ENCODE data around the gene SRXN1.
"Not testable (repeated sequence)": the region's sequence is repeated elsewhere in the genome, so short reads cannot be mapped to it uniquely, and the experiment has no call there.

Gene SRXN1

DNA sequence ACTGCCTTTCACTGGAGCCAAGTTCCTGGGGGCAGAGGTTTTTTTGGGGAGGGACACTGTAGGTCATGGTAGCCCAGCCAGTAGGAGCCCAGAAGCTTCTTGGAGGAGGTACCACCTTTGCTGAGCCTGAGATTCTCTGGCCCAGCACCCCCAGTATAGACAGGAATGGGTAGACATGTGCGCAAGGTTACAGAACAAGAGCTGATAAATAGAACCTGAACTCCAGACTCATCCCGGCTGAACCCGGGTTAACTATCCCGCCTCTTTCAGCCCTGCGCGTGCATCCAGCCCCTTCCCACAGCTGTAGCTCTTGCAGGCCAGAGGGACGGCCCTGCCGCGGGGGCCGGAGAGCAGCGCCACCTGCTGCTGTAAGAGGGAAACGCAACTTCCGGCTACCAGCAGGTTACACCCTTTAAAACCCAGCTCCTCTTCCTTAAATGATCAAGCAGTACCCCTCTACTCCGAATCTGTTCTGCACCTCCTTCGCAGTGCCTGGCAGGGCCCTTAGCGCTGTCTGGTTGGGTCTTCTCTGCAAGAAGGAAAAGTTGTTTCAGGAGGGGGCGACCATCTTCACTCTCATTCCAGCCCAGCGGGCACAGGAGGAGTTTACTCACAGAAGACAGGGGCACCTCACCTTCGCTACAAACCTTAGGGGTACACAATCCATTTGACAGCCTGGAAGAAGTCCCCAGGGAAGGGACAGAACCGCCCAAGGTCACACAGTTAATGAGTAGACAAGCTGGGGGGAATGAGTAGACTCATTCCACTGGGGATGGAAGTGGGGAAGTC is 7.5 kb downstream of the SRXN1 start:
- peak; percentile 98 for TF ChIP-seq CTCF (conservative IDR thresholded peaks at IDR 0.05)
- peak overlapping the region; percentile 22 for H3K27ac ChIP-seq

DNA sequence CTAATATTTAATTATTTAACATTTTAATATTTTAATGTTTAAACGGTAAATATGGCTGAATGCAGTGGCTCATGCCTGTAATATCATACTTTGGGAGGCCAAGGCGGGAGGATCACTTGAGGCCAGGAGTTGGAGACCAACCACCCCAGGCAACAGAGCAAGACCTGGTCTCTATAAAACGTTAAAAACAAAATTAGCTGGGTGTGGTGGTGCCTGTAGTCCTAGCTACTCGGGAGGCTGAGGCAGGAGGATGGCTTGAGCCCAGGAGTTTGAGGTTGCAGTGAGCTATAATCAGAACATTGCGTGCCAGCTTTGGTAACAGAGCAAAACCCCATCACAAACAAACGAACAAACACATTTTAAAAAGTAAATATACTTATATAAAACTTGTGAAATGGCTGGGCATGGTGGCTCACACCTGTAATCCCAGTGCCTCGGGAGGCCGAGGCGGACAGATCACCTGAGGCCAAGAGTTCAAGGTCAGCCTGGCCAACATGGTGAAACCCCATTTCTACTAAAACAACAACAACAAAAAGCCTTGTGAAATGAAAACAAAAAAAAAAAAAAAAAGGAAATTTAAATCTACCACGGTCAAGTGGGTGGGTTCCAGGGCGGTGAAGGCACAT is 8.2 kb downstream of the SRXN1 start:
- no peak for TF ChIP-seq CTCF (conservative IDR thresholded peaks at IDR 0.05)
- peak overlapping the region; percentile 22 for H3K27ac ChIP-seq

DNA sequence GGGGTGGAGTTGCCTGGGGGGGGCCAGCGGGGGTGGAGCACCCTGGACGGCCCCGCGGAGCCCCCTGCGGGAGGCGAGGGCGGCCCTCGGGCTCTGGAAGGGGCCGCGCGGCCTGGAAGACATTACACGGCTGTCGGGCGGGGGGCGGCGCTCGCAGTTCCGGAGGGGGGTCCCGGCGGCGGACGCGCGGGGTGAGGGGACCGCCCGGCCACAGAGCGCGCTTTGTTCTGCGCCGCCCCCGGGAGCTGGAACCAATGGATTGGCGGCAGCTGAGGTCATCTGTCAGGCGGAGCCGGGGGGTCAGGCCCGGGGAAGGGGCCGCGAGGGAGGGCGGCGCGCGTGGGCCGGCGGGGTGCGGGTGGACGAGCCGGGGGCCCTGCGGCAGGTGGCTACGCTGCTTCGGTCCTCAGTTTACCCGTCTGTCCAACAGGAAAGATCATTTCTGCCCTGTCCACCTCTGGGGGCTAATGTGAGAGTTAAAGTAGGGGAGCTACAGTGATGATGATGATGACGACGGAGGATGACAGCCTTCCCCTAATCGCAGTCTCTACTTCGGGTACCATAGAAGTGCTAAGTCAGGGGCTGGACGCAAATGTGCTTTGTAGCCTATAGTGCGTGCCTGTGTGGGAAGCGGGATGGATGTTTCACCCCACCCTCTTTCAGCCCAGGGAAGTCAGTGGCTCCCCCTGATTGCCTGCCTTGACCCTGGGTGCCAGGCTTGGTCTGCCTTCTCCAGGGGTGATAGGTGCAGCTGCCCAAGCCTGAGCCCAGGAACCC is 10.4 kb downstream of the SRXN1 start:
- no peak overlapping the region for H3K27ac ChIP-seq
- TF ChIP-seq CTCF (conservative IDR thresholded peaks at IDR 0.05), result no peak

DNA sequence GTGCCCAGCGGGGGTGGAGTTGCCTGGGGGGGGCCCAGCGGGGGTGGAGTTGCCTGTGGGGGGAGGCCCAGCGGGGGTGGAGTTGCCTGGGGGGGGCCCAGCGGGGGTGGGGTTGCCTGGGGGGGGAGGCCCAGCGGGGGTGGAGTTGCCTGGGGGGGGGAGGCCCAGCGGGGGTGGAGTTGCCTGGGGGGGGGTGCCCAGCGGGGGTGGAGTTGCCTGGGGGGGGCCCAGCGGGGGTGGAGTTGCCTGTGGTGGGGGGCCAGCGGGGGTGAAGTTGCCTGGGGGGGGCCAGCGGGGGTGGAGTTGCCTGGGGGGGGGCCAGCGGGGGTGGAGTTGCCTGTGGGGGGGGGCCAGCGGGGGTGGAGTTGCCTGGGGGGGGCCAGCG is 11.0 kb downstream of the SRXN1 start:
- not testable (repeated sequence) for H3K27ac ChIP-seq

GRCh38 chr20:641516-641875 is 11.5 kb downstream of the SRXN1 start:
- no peak for TF ChIP-seq CTCF (conservative IDR thresholded peaks at IDR 0.05)
- H3K27ac ChIP-seq, result no peak overlapping the region

- no peak overlapping the region for H3K27ac ChIP-seq
- TF ChIP-seq CTCF (conservative IDR thresholded peaks at IDR 0.05), result no peak
Observed at GRCh38 chr20:640674-641515, 12.1 kb downstream of the SRXN1 start.

- no peak overlapping the region for H3K27ac ChIP-seq
- no peak for TF ChIP-seq CTCF (conservative IDR thresholded peaks at IDR 0.05)
Observed at GRCh38 chr20:638579-638978, 14.4 kb downstream of the SRXN1 start.

All from VCaP (cell line).